Stimulated activated naive CD4-positive, alpha-beta T cell (primary cell): ENCODE data around the gene SARDH.

Experiments used
- DNase-seq, 6 experiments: peaks; one replicate each; lab custom pipeline; 2025; lab: John Stamatoyannopoulos, UW

SARDH gene

DNA sequence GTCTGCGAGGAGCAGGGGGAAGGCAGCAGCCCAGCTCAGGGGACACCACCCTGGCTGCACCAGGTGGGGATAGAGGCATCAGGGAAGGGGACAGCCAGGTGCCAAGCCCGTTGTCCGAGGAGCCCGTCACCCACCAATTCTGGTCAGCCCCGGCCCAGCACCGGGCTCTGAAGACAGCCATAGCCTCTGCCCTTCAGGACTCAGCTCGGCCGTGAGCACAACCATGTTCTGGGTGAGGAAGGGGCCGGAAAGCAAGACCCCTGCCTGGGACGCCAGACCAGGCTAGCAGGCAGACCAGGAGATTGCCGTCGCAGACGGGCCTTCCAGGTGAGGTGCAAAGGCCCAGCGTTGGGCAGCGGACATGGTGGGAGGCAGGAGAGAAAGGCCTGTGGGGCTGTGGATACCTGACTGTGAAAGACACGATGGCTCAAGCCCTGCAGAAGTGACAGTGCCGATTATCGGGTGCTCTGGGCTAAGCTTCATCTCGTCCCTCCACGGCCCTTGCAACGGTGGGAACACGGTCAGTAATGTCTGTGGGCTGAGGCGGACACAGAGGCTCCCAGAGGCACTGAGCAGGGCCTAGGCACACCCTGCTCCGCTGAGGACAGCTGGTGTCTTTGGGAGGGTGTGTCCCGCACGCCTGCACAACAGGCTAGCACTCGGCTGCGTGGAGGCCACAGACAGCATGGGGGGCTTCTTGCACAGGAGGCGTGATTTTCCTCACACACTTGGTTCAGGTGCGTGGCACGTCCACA is 65.5 kb downstream of the SARDH start:
- no peak for DNase-seq

DNA sequence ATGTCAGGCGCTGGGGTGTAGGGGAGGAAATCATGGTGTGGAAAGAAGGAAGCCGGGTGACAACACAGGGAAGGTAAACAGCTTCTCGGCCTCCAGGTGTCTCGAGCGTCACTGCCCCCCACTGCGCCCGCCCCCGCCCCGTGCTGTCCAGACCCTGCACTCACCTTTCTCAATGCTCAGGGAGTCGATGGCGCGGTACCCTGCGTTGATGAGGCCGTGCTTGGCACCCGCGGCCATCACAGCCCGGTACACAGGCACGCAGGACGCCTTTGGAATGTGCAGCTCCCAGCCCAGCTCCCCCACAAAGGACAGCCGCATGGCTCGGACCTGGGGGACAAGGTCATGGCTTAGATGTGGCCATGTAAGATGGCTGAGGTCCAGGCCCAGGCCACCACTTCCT is 66.8 kb downstream of the SARDH start:
- DNase-seq, result no peak

- no peak for DNase-seq
Measured at GRCh38 chr9:133670466-133670865, 67.7 kb downstream of the SARDH start.

DNA sequence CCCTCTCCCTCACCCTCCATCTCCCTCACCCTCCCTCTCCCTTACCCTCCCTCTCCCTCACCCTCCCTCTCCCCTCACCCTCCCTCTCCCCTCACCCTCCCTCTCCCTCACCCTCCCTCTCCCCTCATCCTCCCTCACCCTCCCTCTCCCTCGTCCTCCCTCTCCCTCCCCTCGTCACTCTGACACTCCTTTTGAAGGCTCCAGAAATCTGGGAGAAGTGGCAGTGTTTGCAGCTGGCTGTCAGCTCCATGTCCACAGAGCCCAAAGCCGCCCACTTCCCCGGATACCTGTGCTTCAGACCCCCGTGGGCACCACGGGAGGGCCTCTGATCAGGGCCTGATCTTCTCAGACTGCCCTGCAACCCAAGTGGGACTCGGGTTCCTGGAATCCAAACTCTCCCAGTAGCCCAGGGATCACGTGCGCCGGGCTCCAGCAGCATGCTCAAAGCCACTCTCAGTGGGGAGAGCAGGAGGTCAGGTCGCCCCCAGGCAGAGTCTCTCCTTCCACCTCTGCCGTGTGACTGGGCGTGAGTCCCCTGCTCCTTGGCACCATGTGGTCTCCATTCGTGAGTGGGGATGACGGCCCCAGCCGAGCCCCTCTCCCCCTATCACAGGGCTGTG is 68.9 kb downstream of the SARDH start:
- DNase-seq, result no peak

- no peak for DNase-seq
Measured at GRCh38 chr9:133667759-133668450, 70.2 kb downstream of the SARDH start.

- no peak for DNase-seq
Measured at GRCh38 chr9:133666845-133667244, 71.3 kb downstream of the SARDH start.

DNA sequence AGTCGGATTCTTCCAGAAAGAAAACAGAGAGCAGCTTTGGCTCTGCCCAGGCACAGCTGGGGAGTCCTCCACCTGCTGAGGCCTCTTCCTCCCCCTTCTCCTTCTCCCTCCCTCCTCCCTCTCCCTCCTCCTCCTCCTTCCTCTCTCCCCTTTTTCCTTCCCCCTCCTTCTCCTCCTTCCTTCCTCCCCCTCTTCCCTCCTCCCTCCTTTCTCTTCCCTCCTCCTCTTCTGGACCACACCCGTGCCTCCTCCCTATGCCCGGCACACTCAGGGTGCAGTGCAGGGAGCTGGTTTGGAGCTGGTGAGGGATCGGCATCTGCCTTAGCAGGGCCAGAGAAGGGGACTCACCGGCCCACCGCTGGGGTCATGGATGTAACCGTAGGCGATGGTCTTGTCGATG is 71.8 kb downstream of the SARDH start:
- no peak for DNase-seq

DNA sequence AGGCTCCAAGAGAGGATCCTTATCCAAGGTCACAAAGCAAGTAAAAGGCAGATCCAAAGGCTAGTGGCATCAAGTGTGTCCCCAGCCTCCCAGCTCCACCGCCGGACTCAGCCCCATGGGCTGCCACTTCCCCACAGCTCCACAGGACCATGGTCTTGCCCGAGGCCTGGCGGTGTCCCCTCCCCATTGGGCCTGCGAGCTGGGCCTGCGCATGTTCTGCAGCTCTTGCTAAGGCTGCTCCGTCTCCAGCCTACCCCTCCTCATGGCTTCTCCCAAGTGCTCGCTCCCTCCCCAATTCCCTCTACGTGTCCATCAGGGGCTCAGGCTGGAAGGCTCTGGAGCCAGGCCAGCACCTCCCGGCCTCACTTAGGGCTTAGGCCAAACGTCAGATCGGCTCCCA is 72.6 kb downstream of the SARDH start:
- no peak for DNase-seq

- no peak for DNase-seq
Measured at GRCh38 chr9:133665096-133665495, 73.1 kb downstream of the SARDH start.

DNA sequence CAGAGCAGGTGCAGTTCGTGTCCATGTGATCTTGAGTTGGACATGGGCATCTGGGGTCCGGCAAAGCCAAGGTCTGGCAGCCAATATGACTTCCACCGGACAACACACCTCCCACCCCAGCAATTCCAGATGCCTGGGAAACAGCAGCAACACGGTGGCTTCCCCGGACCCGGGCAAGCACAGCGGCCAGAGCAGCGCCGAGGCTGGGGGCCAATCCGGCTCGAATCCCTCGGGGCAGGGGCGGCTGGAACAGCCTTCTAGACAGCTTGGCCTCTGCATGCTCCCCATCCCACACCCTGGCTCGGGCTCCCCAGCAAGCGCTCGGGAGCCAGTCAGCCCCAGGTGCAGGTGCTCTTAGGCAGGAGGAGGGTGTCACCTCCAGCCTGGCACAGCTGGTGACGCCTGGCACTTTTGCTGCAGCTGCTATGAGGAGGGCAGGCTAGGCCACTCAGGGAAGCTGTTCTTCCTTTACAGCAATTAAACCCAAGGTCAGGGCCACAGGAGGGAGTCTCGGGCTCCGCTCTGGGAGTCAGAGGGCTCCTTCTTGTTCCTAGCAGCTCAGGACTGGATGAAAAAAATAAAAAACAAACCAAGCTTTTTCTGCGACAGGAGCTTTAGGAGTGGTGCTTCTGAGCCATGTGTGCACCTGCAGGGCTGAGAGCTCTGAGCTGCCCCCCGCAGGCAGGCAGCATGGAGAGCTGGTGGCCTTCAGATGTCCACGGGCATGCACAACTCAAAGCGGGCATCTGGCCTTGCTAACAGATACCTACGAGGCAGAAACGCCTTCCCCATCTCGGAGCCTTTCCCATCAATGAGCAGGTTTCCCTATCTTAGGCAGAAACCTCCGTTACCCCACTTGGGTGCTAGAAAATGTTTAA is 73.7 kb downstream of the SARDH start:
- DNase-seq, result no peak

- no peak for DNase-seq
Measured at GRCh38 chr9:133661846-133662540, 76.2 kb downstream of the SARDH start.

- DNase-seq, result no peak
Measured at GRCh38 chr9:133659516-133659915, 78.6 kb downstream of the SARDH start.

DNA sequence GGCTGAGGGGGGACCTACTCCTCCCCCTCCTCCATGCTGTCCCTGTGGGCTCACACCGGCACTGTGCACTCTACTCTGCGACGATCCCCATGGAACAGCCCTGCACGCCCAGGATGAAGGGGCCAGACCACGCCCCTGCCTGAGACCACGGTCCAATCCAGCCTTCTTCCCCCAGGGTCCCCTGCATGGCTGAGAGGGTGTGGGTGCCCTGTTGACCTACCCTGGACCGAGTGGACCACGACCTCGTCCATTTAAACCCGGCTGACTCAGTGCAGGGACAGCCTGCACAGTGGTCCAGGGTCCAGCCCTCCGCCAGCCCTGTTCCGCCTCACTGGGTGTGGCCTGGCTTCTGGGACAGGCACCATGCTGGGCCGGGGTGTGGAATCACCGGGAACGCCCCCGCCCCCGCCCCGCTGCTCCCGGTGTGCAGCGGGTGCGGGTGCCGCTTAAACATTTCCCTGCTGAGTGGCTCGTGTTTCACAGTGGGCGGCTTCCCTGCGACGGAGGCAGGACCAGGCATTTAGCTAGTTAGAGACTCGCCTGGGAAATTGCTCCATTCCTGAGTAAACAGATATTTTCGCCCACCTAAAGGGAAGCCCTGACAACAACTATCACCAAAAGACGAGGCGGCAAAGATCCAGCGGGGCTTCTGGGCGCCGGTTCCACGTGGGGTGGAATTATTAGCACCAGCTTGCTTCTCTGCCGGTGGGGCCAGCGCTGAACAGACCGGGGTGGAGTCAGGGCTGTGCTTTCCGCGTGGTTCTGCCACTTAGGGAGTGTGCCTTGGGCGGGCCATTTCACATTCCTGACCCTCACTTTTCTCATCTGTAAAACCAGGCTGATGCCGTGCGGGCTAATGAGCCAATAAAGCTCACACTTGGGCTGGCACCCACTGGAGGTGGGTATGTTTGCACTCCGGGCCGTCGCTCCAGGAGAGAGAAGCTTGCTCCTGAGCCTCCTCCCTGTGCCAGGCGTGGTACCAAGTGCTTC is 79.4 kb downstream of the SARDH start:
- DNase-seq, result peak in 2 of 6 experiments; percentile 27 to 39

DNA sequence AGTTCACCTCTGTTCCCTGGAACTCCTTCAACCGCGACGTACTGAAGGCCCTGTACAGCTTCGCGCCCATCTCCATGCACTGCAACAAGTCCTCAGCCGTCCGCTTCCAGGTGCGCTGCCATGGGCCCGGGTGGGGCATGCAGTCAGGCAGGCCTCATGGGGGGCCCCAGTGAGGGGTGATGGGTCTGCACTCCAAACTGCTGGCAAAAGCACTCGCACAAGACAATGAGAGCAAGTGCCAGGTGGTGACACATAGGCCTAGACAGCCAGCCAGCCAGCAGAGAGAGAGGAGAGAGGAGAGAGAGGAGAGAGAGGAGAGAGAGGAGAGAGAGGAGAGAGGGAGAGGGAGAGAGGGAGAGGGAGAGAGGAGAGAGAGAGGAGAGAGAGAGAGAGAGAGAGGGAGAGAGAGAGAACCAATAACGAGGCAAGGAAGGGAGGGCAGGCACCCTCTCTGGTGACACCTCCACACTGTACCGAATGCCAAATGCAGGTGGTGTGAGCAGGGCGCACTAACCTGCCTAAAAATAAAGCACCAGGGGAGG is 81.0 kb downstream of the SARDH start:
- DNase-seq, result peak in 2 of 6 experiments; percentile 32 to 37

GRCh38 chr9:133656211-133657119 is 81.7 kb downstream of the SARDH start:
- peak; percentile 41 to 85 (median 57) for DNase-seq

DNA sequence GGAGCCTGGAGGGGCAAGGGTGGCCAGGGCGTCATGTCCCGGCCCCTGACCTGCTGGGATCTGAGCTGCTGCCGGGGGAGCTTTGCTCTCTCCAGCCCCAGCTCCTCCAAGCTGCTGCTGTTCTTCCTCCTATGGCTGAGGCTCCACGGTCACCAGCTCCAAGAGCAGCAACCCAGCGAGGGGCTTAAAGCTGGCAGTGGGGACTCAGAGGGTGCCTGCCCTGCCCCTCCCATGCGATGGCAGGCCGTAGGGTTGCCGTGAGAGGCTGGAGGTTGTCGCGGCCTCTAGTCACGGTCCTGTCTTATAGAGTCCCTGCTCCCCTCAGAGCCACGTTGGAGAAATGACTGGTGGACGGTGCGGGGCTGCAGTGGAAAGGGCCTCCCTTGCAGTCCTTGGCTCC is 82.5 kb downstream of the SARDH start:
- DNase-seq, result no peak

- DNase-seq, result no peak
Measured at GRCh38 chr9:133654736-133655657, 83.2 kb downstream of the SARDH start.

- no peak for DNase-seq
Measured at GRCh38 chr9:133653638-133654037, 84.5 kb downstream of the SARDH start.
